ENCODE results near the gene HARS1. TPM values are rescaled to one million over a fixed set of nuclear protein-coding genes. Genes with fewer than 3 reads are reported as not detected.
"Not testable (repeated sequence)": the region's sequence is repeated elsewhere in the genome, so short reads cannot be mapped to it uniquely, and the experiment has no call there.

The HARS1 gene
- total and polyA plus RNA-seq, 10 of the 15 experiments (the other 5 are each of a cell fraction or from before 2014, with no cell fraction given): 12.0 to 93.8 (median 76.9) TPM

DNA sequence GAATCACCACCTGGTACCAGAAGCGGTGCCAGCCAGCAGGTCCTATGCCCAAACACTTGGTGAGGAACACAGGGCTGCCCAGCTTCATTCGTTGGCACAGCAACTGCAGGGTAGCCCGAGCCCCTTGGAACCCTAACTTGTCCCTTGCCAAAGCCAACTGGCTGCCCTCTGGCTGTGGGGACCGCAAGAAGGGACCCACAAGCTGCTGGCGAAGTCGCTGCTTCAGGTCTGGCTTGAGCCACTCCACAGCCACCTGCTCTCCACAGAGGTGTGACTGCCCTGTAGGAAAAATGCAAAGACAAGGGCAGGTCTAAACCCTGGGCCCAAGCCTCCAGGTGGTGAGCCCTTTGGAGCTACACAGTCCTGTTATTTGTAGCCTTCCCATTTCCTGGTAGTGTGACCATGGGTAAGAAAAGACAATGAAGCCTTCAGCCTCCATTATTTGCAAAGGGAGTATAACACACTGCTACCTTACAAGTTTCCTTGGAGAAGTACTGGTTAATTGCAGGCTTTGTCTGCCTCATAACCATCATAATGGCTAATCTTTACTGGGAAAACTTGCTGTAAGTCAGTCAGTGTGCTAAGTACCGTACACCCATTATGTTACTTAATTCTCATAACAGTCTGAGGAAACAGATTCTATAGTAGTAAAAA is 19.6 kb downstream of the HARS1 start:
- Histone ChIP-seq H3K27me3 (replicated peaks in 1 of 2; ENCODE audit: control insufficient read depth in 2 of 2, insufficient read depth in 2 of 2, low read length in 1 of 2) (no peaks in the 10 kb centered on the region), H3K9ac (ENCODE audit: control insufficient read depth, insufficient read depth, low read length) (no peak overlapping the region), H3K4me2 (ENCODE audit: control insufficient read depth, insufficient read depth) (no peak overlapping the region), H4K20me1 (ENCODE audit: control insufficient read depth, insufficient read depth) (no peaks in the 10 kb centered on the region; the same call in 1 of the 2 replicates), H3K36me3 (ENCODE audit: control insufficient read depth in 2 of 2, insufficient read depth in 2 of 2, low read length in 1 of 2) (peaks cover 25 to 31% of the 10 kb centered on the region in 2 experiments; a peak in 3 of 4 replicates), H3K4me3 (no peak overlapping the region), H3K4me1 (ENCODE audit: control insufficient read depth, insufficient read depth, low read length) (no peaks in the 10 kb centered on the region), H2AFZ (ENCODE audit: control insufficient read depth, low read depth, low read length) (no peak overlapping the region), H3K79me2 (ENCODE audit: control insufficient read depth, insufficient read depth, low read length) (peaks cover 10% of the 10 kb centered on the region), H3K27ac (ENCODE audit: control insufficient read depth, insufficient read depth) (no peak overlapping the region), H3K9me3 (replicated peaks; ENCODE audit: control insufficient read depth, insufficient read depth, low read length) (no peaks in the 10 kb centered on the region)
- ATAC-seq (no peak), FAIRE-seq (no peak), DNase-seq (ENCODE audit: low read depth, low spot score) (no peak)
- POLR2A ChIA-PET: no interaction called here
- RAD21 ChIA-PET (ENCODE audit: unreplicated experiment): interaction anchor here (0.9 kb wide), 1 partner anchor 24 kb away, joined by 3 read pairs; the partner anchor contains the start of gene IK
- CTCF ChIA-PET: no interaction called here
- no TSS peak for BruUV-seq (replicated peaks)
- TF ChIP-seq JUND (IDR thresholded peaks at IDR 0.05; ENCODE audit: low read depth, low read length) (no peak), FOXM1 (IDR thresholded peaks at IDR 0.05; ENCODE audit: low read depth, low read length) (no peak), BMI1 (IDR thresholded peaks at IDR 0.05; ENCODE audit: borderline replicate concordance) (no peak), IRF5 (IDR thresholded peaks at IDR 0.05; ENCODE audit: borderline replicate concordance) (no peak)
- TF ChIP-seq, protein P1, sequence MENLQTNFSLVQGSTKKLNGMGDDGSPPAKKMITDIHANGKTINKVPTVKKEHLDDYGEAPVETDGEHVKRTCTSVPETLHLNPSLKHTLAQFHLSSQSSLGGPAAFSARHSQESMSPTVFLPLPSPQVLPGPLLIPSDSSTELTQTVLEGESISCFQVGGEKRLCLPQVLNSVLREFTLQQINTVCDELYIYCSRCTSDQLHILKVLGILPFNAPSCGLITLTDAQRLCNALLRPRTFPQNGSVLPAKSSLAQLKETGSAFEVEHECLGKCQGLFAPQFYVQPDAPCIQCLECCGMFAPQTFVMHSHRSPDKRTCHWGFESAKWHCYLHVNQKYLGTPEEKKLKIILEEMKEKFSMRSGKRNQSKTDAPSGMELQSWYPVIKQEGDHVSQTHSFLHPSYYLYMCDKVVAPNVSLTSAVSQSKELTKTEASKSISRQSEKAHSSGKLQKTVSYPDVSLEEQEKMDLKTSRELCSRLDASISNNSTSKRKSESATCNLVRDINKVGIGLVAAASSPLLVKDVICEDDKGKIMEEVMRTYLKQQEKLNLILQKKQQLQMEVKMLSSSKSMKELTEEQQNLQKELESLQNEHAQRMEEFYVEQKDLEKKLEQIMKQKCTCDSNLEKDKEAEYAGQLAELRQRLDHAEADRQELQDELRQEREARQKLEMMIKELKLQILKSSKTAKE (IDR thresholded peaks at IDR 0.05; ENCODE audit: low read depth, poor library complexity, severe bottlenecking): no peak
- SMC1A ChIA-PET (ENCODE audit: uncharacterized antibody, unreplicated experiment): no interaction called here
- in situ Hi-C loops (cut with MboI) (no loop called here), intact Hi-C loops (cut with micrococcal nuclease; ENCODE audit: unreplicated experiment) (no loop called here)
- 92% methylated on average over 6 of the region's 7 CpGs for WGBS (ENCODE audit: insufficient coverage, insufficient replicate concordance, low lambda C conversion rate, missing lambda C conversion rate)

DNA sequence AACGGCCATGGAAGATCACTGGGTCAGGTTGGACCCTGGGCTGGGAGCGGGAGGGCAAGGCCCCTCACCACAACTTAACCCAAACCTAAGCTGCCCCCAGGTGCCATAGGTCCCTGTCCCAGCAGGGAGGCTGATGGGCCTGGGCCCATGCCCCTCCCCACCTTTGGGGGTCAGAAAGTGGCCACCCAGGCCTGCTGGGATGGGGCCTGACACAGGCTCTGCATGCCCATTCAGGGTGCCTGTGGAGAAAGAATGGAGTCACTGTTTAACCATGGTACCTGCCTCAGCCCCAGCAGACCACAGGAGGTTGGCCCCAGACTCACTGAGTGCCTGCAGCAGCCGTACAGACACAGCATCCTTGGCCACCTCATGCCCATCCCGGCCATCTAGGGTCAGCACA is 20.1 kb downstream of the HARS1 start:
- in situ Hi-C loops (cut with MboI); SMC1A ChIA-PET (ENCODE audit: uncharacterized antibody, unreplicated experiment); H3K4me3 ChIP-seq; H3K27ac ChIP-seq (ENCODE audit: control insufficient read depth, insufficient read depth); FAIRE-seq; H2AFZ ChIP-seq (ENCODE audit: control insufficient read depth, low read depth, low read length); BruUV-seq (replicated peaks); H4K20me1 ChIP-seq (ENCODE audit: control insufficient read depth, insufficient read depth); H3K4me1 ChIP-seq (ENCODE audit: control insufficient read depth, insufficient read depth, low read length); CTCF ChIA-PET; DNase-seq (ENCODE audit: low read depth, low spot score); ATAC-seq; H3K9ac ChIP-seq (ENCODE audit: control insufficient read depth, insufficient read depth, low read length); H3K4me2 ChIP-seq (ENCODE audit: control insufficient read depth, insufficient read depth); H3K9me3 ChIP-seq (replicated peaks; ENCODE audit: control insufficient read depth, insufficient read depth, low read length); POLR2A ChIA-PET; intact Hi-C loops (cut with micrococcal nuclease; ENCODE audit: unreplicated experiment); H3K27me3 ChIP-seq (replicated peaks in 1 of 2; ENCODE audit: control insufficient read depth in 2 of 2, insufficient read depth in 2 of 2, low read length in 1 of 2): not testable (repeated sequence)
- RAD21 ChIA-PET (ENCODE audit: unreplicated experiment): interaction anchor here (0.9 kb wide), 1 partner anchor 23 kb away, joined by 3 read pairs; the partner anchor contains the start of gene IK
- Histone ChIP-seq H3K79me2 (ENCODE audit: control insufficient read depth, insufficient read depth, low read length) (peaks cover 15% of the 10 kb centered on the region), H3K36me3 (ENCODE audit: control insufficient read depth in 2 of 2, insufficient read depth in 2 of 2, low read length in 1 of 2) (peaks cover 25 to 30% of the 10 kb centered on the region in 2 experiments; a peak in 3 of 4 replicates)
- 63% methylated on average over 2 of the region's 4 CpGs for WGBS (ENCODE audit: insufficient coverage, insufficient replicate concordance, low lambda C conversion rate, missing lambda C conversion rate)

Data from GM12878 (cell line).